GM18508 (cell line): ENCODE measurements around the gene DICER1.

Experiments
- ATAC-seq: cut with Tn5 transposase; IDR thresholded peaks from one replicate; pipeline ENCODE4 v1.9.1; 2021; ENCODE audit warnings: moderate number of reproducible peaks; ENCODE audit not compliant: insufficient read depth, unreplicated experiment

Gene DICER1

DNA sequence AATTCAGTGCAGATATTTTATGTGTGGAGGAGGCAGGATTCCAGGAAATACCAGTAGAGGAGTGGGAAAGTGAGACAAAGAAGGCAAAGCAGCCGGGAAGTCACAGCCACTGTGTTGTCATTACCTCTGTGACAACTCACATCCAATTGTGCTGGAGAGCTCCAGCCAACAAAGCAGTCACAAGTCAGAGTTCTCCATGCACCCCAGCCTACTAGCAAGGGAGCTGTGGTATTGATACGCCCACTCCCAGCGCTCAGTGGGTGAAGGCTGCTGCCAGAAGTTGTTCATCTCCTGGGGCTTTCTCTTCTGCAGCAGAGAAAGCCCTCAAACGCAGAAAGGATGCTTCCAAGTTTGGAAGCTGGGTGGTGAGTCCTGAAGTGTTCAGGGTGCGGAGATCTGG is 93.9 kb downstream of the DICER1 start:
- ATAC-seq = no peak

DNA sequence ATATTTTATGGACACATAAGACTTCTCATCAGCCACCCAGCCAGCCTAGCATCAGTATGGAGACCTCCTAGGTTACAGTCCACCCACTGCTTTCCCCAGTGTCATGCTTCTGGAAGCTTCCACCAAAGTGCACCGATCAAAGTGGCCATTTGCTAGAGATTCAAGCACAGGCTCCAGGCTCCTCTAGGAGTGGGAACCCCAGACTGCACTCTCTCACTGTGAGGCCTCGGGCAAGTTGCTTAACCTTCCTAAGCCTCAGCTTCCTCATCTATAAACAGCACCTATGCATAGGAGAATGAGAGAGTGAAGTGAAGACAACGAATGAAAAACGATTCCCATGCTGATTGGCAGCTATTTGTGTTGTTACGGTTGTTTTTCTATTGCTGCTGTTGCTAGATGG is 94.4 kb downstream of the DICER1 start:
- no peak for ATAC-seq

DNA sequence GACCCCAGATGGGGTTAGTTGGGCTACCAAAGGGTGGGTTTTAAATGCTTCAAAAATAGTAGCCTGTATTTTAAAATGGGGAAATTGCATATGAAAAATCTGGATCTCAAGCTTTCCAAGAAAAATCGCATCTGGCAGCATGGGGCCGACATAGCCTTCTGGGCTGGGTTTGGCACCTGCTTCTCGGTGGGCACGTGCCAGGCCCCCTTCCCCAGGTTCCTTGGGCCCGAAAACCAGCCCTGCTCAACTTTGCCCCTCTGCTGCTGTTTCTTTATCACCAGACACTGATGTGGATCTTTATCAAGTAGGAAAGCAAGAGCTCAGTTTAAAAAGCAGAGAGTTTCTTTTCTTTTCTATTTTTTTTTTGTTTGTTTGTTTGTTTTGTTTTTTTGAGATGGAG is 95.1 kb downstream of the DICER1 start:
- ATAC-seq = no peak

DNA sequence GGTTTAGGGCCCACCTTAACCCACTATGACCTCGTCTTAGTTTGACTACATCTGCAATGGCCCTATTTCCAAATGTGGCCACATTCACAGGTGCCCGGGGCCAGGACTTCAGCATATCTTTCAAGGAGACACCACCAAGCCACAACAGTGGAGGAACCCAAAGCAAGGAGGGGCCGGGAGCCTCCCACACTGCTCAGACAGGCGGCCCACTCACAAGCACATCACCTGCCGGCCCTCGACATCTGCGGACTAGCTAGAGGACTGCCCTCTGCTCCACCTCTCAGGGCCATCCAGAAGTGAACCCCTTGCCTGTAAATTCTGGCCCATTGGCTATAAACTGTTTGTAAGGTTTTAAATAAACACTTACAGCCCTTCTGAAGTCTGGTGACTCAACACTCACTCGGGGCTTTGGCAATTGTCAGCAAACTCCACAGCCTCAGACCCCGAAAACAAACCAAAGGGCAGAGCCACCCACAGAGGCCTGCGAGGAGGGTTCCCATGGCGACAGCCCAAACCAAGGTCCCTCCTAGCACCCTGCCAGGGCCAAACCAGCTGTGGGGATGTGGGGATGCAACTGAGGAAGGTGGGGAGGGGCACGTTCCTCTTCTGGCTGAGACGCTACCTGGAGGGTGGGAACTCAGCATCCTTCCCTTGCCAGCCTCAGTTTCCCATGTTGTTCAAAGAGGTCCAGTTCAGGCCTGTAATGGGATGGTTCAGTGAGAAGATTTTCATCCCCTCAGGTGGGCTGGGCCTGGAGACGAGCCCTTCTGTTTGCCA is 95.8 kb downstream of the DICER1 start:
- ATAC-seq = no peak

DNA sequence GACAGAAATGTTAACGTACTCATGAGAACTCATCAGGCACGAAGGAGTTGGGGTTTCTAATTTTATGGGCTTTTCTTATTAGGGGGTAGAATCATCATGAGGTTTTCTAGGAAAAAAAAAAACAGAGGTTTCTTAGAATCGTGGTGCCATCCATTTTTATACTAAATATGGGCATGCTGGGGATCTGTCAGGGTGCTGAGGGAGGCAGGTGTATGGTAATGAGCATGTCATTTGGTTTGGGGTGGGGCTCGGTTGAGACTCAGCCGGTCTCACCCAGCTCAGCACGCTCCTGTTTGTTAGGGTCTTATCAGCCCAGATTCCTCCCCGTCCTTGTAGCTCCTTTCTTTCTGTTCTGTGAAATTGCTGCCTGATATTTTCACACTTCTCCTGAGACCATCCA is 98.2 kb downstream of the DICER1 start:
- ATAC-seq = no peak

DNA sequence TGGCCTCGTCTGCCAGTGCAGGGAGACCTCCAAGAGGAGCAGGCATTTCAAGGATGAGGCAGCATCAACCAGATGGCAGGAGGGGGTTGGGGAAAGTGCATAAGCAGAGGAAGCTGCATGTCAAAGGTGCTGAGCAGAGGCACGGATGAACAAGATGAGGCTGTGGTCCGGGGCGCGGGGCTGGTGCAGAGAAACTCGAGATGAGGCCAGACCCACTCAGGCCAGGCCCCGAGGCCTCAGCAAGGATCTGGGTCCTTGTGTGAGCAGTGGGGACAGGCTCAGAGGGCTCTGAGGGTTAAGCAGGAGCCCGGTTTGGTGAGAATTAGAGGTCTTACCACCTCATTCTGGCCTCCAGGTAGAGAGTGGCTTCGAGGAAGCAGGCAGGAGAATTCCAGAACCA is 98.8 kb downstream of the DICER1 start:
- ATAC-seq = no peak

DNA sequence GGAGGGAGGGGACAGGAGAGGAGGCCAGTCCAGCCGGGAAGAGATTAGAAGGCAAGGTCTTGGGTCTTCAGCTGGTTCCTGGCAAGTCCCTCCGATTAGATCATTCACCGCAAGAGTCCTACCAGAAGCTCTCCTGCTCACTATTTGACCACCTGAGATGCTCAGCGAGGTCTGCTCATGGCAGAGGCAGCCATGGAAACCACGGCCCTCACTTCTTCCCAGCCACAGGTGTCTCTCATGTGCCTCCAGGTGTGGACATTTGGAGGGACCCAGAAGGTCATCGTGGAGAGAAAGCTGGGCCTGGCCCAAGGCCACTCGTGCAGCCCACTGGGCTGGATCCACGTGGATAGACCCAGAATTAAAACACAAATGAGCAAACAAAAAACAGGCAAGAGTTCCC is 99.5 kb downstream of the DICER1 start:
- ATAC-seq = no peak

DNA sequence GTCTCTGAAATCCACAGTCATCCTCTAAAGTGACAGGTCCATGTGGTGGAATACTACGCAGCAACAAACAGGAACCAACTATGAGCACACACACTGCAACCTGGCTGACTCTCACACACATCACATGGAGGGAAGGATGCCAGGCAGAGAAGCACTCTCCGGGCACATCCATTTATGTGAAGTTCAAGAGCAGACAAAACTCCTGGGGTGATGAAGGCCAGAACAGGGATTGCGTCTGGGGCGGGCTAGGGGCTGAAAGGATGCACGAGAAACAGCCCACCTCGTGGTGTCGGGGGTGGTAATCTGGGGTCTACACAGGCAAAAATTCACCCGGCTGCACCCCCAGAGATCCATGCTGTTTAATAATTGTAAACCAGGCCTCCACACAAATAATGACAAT is 100.2 kb downstream of the DICER1 start:
- no peak for ATAC-seq

DNA sequence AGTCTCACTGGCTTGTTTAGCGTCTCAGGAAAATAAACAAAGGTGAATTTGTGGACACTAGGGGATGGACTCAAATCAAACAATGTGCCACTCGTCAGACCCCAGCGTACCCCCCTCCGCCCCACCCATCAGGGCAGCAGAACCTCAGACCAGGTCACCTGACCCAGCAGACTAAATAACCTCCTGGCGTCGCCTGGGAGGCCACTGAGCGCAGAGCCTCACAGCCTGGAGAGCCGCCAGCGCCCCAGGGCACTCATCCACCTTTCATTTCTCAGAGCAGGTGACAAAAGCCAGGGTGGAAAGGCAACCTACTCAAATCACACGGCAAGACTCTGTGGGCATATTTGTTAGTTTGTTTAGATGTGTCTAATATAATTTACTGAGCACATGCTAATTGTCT is 100.9 kb downstream of the DICER1 start:
- ATAC-seq = no peak

DNA sequence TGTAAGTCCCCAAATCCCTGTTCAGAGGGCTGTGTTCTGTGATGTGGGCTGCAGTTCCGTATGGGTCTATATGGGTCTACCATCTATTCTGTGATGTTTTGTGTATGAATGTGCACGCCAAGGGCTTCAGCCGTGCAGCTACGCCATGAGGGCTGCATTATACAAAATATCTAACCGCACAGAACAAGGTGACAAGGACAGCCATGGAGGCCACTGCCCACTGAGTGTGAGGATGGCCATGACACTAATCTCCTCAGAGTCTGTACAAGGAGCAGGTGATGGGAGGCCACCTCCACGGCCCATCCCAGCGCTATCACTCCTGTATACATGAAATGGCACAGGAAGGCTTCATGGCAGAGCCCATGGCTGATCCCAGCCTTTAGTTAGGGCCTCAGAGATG is 102.0 kb downstream of the DICER1 start:
- ATAC-seq = no peak

DNA sequence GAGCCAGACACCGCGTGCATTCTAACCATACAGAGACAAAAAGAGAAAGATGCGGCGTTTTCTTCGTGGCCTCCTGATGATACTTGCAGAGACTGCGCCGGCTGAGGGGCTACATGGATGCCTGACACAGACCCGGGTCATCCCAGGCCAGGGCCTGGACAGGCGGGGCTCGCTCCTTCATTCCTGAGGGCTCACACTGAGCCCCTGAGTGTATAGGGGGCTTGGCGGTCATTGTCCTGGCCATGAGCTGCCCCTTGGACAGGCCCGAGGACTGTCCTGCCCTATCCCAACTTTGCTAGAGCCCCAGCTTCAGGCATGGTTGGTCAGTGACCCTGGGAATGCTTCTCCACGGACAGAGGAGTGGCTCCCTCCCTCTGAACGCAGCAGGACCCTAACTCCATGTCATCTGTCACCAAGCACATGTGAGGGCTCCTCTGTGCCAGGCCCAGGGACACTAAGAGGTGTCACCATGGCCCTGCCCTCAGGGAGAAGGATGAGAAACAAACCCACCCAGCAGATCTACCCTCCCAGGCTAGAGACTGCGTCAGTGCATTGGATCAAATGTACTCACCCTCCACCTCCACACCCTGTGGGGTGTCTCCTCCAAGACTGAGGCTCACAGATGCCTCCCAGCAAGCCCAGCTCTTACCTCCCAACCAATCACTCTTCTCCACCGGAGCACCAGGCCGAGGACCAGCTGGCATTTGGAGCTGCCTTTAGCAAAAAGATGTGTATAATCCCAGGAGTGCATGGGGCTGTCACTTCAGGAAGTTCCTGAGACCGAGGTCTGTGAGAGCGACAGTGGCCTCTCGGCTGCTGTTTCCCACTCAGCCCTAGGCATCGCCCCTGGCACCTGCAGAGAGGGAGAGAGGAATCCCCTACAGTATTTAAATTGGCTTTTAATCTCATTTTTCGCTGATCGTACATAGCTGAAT is 102.7 kb downstream of the DICER1 start:
- no peak for ATAC-seq

DNA sequence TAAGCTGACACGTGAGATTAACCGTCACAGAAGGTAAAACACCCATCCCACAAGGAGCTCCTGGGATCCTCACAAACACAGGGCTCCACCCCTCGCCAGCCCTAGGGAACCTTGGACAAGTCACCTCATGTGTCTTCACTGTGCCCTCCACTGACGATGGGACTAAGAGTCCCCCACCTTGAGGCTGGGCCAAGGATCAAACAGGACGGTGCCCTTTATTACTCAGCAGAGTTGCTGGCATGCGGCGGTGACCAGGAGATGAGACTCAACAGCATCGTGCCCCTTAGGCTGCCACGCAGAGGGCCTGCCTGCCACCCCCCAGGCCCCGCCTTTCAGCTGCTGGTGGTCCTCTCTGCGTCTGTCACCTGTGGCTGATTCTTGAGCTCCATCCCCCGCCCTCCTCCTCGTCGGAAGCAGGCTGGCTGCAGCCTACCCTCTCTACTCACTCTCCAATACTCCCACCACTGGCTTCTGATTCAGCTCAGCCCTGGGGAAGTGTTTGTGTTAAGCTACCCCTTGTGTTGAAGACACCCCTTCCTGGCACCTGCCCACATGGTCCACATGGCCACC is 105.2 kb downstream of the DICER1 start:
- no peak for ATAC-seq

DNA sequence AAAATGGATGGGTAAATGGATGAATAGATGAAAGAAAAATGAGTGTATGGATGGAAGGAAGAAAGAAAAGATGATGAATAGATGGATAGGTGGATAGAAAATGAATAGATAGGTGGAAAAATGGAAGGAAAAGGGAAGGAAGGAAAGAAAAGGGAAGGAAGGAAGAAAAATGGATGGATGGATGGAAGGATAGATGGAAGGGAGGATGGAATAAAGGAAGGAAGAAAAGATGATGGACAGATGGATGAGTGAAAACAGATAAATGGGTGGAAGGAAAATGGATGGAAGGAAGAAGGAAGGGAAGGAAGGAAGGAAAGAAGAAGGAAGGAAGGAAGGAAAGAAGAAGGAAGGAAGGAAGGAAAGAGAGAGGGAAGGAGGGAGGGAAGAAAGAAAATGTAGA is 107.4 kb downstream of the DICER1 start:
- no peak for ATAC-seq

DNA sequence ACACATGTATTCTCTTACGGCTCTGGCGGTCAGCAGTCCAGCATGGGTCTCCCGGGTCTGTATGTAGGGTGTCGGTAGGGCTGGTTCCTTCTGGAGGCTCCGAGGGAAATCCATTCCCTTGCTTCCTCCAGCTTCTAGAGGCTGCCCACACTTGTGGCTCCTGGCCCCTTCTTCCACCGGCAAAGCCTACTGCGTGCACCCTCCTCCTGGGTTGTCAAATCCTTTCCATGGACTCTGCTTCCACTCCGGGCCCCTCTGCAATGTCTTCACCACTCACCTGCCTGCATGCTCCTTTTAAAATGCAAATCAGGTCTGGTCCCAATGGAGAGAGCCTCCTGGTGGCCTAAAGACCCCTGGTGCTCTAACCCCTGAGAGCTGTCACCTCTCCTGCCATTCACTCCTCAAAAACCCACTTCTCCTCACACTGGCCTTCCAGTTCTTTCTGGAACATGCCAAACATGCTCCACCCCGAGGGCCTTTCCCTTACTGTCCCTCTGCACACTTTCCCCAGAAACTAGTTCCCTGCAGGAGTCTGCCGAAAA is 108.5 kb downstream of the DICER1 start:
- no peak for ATAC-seq

DNA sequence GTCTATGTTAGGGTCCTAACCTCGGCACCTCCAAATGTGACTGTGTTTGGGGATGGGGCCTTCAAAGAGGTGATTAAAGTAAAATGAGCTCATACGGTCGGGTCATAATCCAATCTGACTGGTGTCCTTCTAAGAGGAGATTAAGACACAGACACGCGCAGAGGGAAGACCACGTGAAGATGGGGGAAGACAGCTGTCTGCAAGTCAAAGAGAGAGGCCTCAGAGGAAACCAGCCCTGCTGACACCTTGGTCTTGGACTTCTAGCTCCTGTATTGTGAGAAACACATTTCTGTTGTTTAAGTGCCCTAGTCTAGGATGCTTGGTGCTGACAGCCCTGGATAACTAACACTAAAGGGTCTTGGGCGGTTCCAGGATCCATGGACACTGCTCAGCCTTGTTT is 109.6 kb downstream of the DICER1 start:
- ATAC-seq = no peak

DNA sequence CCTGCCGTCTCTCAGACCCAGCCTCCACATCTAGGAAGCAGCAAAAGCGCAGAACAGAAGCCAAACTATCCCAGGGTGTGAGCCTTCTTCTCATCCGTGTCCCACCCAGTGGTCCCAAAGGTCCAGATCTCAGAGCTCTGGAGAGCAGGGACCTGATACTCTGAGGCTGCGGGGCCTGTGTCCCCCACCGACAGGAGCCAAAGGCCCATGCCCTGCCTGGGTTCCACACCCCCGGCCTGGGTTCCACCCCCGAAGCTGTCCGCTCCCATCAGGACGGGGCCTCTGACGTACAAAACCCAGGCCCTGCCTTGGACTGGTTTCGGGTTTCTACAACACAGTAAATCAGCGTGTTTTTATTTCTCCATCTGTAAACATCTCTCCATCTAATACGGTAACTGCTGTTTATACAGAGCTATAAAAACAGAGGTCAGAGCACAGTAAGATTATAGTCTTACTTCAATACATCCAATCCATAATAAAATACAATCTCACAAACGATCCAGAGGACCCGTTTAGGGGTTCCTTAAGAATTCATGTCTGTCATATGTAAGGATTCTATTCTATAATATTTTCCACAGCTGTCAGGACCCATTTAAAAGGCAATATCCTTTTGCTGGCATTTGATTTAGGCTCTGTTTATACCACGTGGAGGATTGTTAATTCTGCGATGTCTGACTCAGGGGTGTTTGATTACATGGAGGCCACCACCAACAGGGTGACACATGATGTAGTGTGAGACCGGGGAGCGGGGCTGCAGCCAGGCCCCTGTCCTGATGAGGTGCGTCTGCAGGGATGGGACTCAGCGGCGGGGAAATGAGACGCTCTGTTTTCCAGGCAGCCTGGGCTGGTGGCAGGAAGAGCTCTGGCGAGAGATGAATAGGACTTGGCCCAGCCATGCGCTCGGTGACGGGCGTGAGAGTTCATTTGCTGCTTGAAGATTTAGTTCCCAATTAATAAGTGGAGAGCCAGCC is 110.3 kb downstream of the DICER1 start:
- ATAC-seq = no peak

DNA sequence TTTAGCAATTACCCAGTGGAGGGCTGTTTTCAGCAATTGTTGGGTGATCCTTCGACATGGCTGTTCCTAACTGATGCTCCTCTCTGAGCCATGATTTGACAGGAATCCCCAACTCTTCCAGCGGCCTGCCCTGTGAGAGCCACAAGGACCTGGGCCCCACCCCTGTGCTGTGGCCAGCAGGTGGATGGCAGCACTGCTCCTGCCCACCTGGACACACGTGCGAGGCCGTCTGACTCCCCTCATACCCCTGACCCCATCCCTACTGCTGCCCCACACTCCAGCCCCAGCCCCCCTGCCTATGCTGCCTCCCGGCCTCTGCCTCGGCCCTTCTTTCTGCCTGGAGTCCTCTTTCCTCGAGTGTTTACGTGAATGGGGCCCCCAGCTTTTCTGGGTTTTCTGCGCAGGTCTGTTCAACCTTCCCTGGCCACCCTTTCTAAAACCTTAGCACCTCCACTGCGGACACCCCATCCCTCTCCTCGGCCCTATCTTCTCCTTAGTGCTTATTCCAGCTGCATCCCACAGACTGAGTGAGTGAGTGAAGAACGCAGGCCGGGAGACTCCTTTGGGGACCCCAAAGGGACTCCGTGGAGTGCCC is 111.4 kb downstream of the DICER1 start:
- no peak for ATAC-seq

DNA sequence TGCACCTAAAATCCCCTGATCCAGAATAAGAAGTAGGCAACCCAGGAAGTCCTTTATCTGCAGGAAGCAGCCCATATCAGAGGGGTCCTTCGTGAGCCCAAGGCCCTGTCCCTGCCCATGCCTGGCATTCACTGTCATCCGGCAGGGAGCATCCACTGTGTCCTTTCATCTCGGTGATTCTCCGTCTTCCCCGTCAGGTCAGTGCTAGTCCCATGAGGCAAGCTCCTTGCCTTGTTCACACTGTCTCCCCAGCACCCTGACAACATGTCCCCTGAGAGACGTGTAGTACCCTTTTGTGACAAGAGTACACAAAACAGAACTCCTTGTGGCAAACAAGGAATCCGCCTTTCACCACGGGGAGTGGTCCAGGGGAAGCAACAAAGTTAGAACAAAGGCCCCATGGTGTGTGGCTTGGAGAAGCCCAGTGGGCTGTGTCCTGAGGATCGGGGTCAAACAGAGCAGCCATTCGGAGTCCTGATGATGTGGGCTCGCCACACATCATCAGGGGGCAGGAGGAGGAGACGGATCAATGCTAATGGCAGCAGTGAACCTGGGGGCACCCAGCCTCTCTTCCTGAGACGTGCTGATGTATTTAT is 112.1 kb downstream of the DICER1 start:
- ATAC-seq = no peak

DNA sequence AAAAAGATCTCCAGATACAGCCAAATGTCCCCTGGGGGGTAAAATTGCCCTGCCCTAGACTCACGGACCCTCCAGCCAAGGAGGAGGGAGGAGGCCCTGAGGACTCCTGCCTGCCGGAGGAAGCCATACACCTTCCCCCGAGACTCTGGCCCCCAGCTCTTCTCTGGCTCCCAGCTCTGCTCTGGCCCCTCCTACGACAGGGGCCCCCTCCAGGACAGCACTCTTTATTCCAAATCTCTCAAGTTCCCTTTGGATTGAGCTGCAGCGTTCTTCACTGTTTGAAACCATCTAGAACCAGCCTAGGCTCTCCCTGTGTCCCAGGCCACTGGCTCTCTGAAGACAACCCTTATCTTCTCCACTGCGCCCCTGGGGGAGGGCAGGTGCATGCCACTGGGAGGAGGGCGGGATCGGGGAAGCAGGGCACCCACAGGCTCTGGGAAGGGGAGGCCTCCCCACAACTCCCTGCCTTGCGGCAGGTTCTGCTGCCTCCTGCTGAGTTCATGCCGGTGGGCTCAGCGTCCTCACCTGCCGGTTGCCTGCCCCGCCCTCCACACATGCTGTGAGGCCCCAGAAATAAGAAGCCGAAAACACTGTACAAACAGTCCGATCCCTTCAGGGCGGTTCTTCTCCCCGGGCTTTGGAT is 112.7 kb downstream of the DICER1 start:
- ATAC-seq = no peak
